GM21423 (cell line): Measurements from ENCODE around the gene GSK3B.
"Not testable (repeated sequence)": the region's sequence is repeated elsewhere in the genome, so short reads cannot be mapped to it uniquely, and the experiment has no call there.

Source experiments
- ATAC-seq: cut with Tn5 transposase; IDR thresholded peaks from one replicate; pipeline ENCODE4 v1.9.1; 2021; ENCODE audit warnings: mild to moderate bottlenecking, moderate library complexity; ENCODE audit not compliant: unreplicated experiment

Gene GSK3B

DNA sequence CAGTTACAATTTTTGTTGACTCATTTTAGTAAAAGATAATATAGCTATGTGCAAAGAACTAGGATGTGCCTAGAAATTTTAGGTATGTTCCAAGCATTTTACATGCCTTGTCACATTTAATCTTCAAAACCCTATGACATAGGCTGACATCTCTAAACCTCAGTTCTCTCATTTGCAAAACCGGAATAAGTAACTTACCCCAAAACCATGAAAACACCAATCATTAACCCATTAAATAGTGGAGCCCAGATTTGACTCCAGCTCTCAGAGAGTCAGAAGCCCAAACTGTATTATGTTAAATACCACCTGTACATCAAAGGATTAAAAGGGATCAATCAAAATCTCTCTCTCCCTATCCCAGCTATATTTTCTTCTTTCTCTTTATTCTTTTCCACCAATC, 36.6 kb downstream of the GSK3B start:
- ATAC-seq, result peak; percentile 73

- ATAC-seq, result no peak
These were observed 37.2 kb downstream of the GSK3B start for GRCh38 chr3:120057029-120057428.

- ATAC-seq, result not testable (repeated sequence)
These were observed 40.6 kb downstream of the GSK3B start for GRCh38 chr3:120053647-120054046.

DNA sequence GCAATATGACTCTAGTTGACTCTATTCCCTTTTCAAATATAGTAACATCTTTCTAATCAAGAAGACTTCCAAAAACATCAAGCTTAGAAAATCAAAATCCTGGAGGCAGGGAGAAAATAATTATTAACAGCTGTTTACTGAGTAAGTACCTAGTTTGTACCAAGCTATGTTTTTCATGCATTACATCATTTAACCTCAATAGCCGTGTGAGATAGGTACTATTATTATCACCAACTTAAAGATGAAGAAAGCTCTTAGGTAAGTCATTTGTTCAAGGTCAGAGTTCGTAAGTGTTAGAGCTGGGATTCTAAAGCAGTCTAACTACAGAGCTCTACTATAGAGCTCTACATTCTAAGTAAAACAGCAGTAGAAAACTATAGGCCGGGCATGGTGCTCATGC, 41.6 kb downstream of the GSK3B start:
- peak; percentile 41 for ATAC-seq

DNA sequence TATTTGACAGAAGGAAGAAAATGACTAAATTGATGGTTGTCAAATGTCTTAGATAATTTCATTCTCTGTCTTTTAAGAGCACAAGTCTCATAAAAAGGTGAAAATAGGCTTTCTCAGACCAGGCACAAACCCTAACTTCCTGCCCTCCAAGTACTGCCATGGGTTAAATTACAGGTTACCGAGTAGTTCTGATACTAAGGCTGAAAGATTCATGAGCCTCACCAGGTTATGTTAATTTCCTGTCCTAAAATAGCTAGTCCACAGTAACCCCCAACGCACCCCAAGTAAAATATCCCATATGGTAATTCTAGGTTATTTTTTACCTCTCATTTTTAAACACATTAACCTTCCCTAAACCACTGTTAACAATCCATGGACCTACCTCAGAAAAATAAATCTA, 42.0 kb downstream of the GSK3B start:
- ATAC-seq, result peak; percentile 75

GRCh38 chr3:120051570-120051969, 42.7 kb downstream of the GSK3B start:
- not testable (repeated sequence) for ATAC-seq

- no peak for ATAC-seq
These were observed 44.2 kb downstream of the GSK3B start for GRCh38 chr3:120049881-120050539.

GRCh38 chr3:120049072-120049471, 45.2 kb downstream of the GSK3B start:
- ATAC-seq, result no peak

DNA sequence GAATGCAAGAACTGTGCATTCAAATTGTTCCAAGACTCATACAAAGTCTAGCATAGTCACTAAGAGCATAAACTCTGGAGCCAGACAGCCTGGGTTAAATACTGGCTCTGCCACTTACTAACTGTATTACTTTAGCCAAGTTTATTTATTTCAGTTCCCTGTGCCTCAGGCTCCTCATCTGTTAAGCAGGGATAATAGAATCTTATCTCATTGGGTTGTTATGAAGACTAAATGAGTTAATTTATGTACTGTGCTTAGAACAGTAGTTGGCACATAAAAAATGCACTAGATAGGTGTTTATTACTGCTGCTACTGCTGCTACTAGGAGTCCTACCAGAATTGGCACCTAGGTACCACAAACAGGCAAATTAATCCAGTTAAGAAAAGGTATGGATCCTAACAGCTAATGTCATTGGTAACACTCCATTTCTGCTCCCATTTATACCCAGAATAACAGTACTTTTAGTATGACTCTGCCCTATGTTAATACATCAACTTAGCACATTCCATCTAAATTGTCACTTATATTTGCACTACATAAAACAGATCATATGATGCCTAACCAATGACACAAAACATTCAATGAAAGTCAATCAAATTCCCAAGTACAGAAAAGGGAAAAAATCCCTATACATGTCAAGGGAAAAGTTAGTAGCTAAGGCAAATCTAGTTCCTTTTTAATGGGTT, 45.7 kb downstream of the GSK3B start:
- ATAC-seq, result no peak

- no peak for ATAC-seq
These were observed 46.6 kb downstream of the GSK3B start for GRCh38 chr3:120047686-120048085.

DNA sequence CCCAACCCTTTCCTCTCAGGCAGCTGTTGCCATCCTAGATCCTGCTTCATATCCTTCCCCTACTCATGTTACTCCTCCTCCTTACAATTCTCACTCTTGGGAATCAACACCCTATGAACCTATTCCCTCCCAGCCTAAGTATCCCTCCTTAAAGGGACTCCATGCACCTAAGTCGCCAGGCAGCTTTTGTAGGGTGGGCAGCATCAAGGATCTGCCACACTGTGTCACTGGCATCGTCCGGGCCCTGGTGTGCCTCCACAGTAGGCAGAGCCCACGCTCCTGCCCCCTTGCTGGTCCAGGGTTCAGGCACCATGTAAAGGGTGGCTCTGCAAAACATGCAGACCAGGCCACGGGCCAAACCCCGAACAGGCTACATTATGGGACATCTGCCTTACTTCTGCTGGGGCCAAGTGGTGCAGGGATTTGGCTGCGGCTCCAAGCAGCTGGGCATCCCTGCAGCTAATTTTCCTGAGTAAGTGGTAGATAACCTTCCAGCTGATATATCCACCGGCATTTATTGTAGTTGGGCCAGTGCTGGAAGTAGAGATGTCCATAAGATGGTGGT, 53.4 kb downstream of the GSK3B start:
- no peak for ATAC-seq

- ATAC-seq, result no peak
These were observed 54.3 kb downstream of the GSK3B start for GRCh38 chr3:120039642-120040610.

DNA sequence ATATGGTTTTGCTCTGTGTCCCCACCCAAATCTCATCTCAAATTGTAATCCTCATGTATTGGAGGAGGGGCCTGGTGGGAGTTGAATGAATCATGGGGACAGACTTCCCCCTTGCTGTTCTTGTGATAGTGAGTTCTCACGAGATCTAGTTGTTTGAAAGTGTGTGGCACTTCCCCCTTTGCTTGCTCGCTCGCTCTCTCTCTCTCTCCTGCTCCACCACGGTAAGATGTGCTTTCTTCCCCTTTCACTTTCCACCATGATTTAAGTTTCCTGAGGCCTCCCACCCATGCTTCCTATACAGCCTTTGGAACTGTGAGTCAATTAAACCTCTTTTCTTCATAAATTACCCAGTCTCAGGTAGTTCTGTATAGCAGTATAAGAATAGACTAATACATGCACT, 60.7 kb downstream of the GSK3B start:
- no peak for ATAC-seq

DNA sequence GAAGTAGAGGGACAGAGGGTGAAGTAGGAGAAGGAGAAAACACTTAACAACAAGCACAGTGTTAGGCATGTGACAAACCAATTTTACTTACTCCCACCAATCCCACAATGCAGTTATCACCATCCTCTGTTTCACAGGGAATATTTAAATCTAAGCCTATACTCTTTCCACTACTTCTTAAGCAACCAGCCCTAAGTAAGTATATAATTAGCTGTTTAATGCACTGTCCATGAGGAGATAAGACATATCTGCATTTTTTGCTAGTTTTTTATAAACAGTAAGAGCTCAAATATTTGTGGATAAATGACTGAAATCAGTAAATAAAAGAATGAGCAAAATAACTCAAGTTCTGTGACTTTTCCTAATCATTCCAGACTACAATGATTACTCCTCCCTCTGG, 62.7 kb downstream of the GSK3B start:
- ATAC-seq, result no peak

DNA sequence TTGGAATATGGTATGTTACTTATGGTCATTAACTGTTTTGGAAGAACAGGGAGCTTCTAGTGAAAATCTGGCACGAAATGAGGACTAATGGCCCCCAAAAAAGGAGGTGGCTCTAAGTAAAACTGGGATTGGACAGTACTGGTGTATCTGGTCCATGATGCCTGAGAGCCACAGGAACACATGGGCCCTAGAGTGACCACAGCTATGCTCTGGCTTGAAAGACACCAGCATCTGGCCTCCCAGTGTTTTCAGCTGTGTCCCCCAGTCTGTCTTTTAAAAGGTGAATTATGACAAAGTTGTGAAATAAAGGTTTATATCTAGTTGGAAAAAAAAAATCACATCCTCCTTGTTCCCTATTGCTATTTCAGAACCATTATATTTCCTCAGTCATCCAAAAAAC, 64.5 kb downstream of the GSK3B start:
- ATAC-seq, result no peak

- no peak for ATAC-seq
These were observed 65.8 kb downstream of the GSK3B start for GRCh38 chr3:120028271-120029047.

- ATAC-seq, result no peak
These were observed 67.0 kb downstream of the GSK3B start for GRCh38 chr3:120027226-120027625.

- no peak for ATAC-seq
These were observed 68.7 kb downstream of the GSK3B start for GRCh38 chr3:120025520-120025919.

DNA sequence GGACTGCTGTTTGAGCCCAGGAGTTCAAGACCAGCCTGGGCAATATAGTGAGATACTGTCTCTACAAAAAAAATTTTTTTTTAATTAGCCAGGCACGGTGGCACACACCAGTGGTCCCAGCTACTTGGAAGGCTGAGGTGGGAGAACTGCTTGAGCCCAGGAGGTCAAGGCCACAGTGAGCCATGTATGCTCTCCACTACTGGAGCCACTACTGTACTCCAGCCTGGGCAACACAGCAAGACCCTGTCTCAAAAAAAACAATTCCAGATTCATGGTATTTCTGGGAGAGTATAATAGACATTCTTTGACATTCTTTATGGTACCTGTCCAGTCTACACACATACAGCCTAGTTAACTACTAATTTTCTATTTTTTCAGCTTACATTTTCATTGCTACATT, 70.1 kb downstream of the GSK3B start:
- no peak for ATAC-seq

- ATAC-seq, result no peak
These were observed 71.5 kb downstream of the GSK3B start for GRCh38 chr3:120022729-120023128.
